Fibroblast of pulmonary artery (primary cell): ENCODE measurements around the gene ACIN1.
"Not testable (repeated sequence)": the region's sequence is repeated elsewhere in the genome, so short reads cannot be mapped to it uniquely, and the experiment has no call there.

Source experiments
- DNase-seq: peaks from one replicate; pipeline ENCODE4 v3.0.0-alpha.2; 2010; ENCODE audit warnings: low read depth
- H3K4me3 ChIP-seq: replicated peaks from 2 replicates; pipeline ENCODE4 v1.5.1; 2011; ENCODE audit warnings: low read depth, mild to moderate bottlenecking, control low read depth, low read length, moderate library complexity
- CTCF ChIP-seq: IDR thresholded peaks from 2 replicates; pipeline ENCODE4 v1.5.1; 2011; ENCODE audit warnings: mild to moderate bottlenecking, control low read depth, low read length, inconsistent platforms; ENCODE audit errors: missing control alignments

Gene ACIN1

GRCh38 chr14:23020143-23021128 lies 74.5 kb downstream of the ACIN1 start:
- no peak for TF ChIP-seq CTCF
- no peak overlapping the region for H3K4me3 ChIP-seq
- DNase-seq: no peak

DNA sequence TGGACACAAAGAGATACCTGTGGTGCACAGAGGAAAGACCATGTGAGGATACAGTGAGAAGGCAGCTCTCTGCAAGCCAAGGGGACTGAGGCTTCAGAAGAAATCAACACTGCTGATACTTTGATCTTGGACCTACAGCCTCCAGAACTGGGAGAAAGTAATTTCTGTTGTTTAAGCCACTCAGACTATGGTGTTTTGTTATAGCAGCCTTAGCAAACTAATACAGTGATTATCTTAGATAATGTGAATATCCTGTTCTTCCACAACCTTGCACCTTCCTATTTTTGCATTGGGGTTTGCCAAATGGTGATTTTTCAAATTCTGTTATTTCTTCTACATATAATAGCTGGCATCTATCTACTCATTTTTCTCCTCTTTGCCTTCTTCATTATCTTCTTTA lies 76.8 kb downstream of the ACIN1 start:
- no peak for DNase-seq
- H3K4me3 ChIP-seq: no peak overlapping the region
- TF ChIP-seq CTCF: no peak

DNA sequence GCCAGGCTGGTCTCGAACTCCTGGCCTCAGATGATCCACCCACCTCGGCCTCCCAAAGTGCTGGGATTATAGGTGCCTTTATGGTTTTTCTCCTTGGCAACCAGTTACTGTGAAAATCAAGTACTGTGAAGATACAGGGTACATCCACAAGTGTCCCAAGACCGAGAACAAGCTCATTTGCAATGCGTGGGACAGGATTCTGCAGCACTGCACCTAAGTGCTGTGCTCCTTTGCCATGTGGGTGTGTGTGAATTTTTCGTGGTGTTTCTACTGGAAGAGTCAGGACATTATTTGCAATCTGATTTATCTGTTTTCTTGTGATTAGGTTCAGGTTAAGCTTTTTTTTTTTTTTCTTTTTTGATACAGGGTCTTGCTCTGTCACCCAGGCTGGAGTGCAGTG lies 77.8 kb downstream of the ACIN1 start:
- no peak for DNase-seq
- TF ChIP-seq CTCF: no peak
- no peak overlapping the region for H3K4me3 ChIP-seq

DNA sequence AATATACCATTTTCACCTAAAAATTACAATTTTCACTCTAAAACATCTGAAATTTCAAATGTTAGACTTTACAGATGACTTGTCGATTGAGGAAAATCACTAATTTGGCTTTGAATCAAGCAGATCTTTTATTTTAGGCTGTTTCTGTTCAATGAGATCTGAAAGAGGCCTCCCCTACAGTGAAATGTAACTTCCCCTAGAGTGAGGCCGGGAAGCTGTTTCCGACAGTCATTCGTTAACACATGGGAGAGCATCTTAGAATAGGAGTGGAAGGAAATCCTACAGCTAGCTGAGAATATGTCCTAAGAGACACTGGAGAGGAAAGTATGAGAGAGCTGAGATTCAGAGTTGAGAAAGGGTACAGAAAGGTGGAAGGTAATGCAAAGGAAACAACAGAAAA lies 79.3 kb downstream of the ACIN1 start:
- no peak for DNase-seq
- TF ChIP-seq CTCF: no peak
- H3K4me3 ChIP-seq: no peak overlapping the region

- not testable (repeated sequence) for DNase-seq, H3K4me3 ChIP-seq
Measured at GRCh38 chr14:23013749-23014054, 81.2 kb downstream of the ACIN1 start.

DNA sequence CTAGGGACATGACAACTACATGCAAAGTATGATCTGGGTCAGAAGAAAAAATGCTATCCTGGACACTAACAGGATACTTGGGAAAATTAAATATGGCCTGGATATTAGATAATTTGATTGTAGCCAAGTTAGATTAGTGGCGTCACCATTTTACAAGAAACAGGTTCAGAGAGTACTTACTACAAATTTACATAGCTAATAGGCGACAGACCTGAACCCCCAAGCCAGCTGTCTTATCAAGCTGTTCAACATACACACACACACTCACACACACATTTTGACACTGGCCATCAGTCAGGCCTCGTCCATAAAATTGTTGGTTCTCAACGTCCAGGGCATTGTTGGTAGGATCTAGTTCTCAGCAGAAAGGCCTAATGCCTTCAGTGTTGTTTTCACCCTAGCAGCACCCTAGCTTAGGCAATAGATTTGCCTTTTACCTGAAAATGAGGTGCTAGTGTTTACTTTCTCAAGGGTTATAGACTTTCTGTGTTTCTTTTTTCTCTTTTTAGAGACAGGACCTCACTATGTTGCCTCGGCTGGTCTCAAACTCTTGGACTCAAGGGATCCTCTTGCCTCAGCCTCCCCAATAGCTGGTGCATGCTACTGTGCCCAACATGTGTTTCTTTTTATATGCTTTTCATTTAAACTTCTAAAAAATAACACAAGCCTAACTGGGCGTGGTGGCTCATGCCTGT lies 81.7 kb downstream of the ACIN1 start:
- no peak for TF ChIP-seq CTCF

DNA sequence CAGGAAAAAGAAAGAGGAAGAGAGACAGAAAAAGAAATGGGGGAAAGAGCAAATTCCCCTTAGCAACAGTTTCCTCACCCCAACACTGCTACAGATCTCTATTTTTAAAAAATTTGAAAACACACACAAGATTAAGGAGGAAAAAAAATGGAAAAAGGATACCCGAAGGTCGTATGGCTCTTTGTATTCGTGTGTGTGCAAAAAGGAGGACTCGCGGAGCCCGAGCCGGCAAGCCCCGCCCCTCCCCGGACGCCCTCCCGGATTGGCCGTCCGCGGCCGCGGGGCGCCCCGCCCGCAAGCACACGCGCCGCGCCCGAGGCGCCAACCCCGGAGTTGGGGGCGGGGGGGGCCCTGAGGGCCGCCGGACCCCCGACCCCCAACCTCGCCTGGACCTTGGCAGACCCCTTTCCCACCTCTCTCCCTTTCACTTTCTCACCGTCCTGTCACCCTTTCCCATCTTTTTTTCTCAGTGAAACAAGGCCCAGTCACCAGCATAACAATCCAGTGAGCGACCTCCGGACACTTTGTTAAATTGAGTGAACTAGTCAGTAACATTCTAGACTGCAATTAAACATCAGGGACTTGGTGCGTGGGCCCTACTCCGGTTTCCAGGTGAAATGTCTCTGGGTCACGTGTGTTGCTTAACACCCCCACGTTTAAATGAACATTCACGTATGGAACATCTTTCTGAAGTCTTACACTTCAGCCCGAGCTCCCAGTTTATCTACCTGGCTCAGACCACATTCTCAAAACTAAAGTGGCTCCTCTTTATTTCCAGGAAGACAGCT lies 84.8 kb downstream of the ACIN1 start, which contains the start of gene C14orf93:
TSS of gene C14orf93 (minus strand) at position 205 of the 788 bp plus-strand sequence. CDS start 11,120 bp downstream, outside the sequence.
- DNase-seq: peak; percentile 59

More for the DNA sequence above, 81.7 kb downstream of the ACIN1 start:
- no peak overlapping the region for H3K4me3 ChIP-seq
- DNase-seq: no peak

More for the DNA sequence above, 84.8 kb downstream of the ACIN1 start, which contains the start of gene C14orf93:
- no peak for TF ChIP-seq CTCF
- H3K4me3 ChIP-seq: peak within 1 kb of the TSS; percentile 53
